Kasumi-1 (cell line): ENCODE measurements around the gene DIP2A.
"Not testable (repeated sequence)": the region's sequence is repeated elsewhere in the genome, so short reads cannot be mapped to it uniquely, and the experiment has no call there.

Source experiments
- DNase-seq, 2 experiments: peaks; one replicate each; lab custom pipeline; 2025; lab: John Stamatoyannopoulos, UW

DIP2A gene

DNA sequence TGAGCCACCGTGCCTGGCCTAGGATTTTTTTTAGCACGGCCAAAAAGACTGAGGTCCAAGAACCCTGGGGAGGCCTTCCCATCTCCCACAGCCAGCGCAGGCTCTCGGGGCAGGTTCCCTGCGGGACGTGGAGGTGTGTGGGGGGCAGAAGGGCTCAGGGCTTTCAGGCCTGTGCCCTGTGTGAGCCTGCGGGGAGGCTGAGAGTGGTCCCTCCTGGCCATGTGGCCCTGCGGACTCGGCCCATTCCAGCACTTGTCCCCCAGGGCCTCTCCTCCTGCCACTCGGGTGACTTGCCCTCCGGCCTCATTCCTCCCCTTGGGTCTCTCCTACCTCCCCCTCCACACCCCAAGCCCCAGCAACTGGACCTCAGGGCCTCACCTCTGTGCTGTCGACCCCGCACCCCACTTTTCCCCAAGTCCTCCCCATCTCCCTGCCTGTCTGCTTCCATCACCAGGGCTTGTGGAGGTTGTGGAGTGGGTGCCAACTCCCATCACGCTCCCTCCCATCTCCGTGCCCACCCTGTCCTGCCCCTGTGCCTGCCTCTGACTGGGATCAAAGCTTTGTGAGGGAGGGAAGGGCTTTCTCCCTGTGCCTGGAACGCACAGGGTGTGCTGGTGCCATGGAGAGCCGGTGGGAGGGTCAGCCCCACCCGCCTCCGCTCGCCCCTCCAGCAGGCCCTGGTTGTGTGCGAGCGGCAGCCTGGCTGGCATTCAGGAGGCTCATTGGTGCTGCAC is 32.2 kb upstream of the DIP2A start:
- no peak for DNase-seq

DNA sequence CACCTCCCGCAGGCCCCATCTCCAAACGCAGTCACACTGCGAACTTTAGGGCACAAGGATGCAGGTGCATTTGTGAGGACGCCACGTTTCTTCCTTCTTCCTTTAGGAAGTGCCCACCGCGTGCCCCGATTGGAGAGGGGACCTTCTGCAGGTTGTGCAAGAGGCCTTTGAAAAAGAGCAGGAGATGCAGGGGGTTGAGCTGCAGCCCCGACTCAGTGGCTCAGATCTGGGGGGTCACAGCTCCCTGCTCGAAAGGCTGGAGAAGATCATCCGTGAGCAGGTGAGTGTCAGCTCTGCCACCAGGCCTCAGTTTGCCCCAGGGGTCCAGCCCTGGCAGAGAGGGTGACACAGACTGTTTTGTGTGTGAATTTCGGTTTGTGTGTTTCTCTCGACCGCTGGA is 31.2 kb upstream of the DIP2A start:
- no peak for DNase-seq

DNA sequence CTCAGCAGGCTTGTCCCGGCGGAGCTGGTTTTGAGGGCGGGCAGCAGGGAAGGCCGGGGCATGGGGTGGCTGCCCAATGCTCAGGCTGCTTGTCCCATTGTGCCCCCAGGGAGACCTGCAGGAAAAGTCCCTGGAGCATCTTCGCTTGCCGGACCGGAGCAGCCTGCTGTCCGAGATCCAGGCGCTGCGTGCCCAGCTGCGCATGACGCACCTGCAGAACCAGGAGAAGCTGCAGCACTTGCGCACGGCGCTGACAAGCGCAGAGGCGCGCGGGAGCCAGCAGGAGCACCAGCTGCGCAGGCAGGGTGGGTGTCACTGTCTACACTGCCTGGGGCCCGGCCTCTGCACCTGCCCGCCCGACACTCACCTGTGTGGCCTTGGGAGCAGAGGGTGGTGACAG is 30.4 kb upstream of the DIP2A start:
- DNase-seq = no peak

DNA sequence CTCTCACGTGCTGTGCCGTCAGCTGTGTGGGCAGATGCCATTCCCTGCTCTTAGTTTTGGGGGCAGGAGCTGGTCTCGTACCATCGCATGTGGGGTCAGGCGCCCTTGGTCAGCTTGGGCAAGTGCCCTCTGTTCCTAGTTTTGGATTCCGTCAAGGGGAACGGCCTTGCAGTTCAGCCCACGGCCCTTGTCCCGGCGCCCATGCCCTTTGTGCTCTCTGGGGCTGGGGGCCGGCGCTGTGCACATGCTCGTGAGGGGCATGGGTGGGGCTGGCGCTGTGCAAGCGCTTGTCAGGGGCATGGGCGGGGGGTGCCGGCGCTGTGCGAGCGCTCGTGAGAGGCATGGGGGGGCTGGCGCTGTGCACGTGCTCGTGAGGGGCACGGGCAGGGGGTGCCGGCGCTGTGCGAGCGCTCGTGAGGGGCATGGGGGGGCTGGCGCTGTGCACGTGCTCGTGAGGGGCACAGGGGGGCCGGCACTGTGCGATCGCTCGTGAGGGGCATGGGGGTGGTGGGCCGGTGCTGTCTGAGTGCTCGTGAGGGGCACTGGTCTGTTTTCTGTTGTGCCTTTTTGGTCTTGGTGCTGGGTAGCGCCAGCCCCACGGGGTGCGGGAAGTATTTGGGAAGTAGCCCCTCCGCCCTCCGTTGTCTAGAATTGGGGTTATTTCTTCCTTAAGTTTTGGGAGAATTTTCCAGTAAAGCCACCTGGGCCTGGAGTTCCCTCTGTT is 29.5 kb upstream of the DIP2A start:
- no peak for DNase-seq

DNA sequence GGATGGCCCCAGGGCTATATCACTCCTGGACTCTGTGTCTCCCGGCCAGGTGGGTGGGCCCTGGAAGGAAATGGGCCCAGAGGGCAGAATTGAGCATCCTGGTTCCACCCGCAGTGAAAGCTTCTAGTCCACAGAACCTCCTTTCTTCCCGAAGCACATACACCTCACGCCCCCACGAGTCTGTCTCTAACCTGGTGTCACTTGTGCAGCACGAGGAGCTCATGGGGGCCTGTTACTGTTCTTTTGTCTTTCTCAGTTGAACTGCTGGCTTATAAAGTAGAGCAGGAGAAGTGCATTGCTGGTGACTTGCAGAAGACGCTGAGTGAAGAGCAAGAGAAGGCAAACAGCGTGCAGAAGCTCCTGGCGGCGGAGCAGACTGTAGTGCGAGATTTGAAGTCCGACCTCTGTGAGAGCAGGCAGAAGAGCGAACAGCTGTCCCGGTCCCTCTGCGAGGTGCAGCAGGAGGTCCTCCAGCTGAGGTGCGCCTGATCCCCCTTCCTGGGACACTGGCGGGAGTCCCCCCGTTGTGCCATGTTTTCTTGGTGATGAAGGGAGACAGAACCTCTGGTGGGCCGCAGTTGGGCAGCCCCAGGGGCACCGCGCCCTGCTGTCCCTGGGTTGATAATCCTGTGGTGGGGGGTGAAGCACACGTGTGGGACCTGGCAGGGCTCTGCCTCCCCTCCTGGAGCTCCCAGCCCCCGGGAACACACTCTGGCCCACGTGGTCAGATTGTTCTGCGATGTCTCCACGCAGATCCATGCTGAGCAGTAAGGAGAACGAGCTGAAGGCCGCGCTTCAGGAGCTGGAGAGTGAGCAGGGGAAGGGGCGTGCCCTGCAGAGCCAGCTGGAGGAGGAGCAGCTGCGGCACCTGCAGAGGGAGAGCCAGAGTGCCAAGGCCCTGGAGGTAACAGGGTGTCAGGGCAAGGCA is 28.7 kb upstream of the DIP2A start:
- DNase-seq = no peak

DNA sequence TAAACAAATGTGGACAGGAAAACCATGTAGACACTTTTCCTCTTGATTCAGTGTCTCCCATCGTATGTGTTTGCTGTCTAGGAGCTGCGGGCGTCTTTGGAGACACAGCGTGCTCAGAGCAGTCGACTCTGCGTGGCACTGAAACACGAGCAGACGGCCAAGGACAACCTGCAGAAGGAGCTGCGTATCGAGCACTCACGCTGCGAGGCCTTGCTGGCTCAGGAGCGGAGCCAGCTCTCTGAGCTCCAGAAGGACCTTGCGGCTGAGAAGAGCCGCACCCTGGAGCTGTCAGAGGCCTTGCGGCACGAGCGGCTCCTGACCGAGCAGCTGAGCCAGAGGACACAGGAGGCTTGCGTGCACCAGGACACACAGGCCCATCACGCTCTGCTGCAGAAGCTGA is 27.2 kb upstream of the DIP2A start:
- DNase-seq = no peak

DNA sequence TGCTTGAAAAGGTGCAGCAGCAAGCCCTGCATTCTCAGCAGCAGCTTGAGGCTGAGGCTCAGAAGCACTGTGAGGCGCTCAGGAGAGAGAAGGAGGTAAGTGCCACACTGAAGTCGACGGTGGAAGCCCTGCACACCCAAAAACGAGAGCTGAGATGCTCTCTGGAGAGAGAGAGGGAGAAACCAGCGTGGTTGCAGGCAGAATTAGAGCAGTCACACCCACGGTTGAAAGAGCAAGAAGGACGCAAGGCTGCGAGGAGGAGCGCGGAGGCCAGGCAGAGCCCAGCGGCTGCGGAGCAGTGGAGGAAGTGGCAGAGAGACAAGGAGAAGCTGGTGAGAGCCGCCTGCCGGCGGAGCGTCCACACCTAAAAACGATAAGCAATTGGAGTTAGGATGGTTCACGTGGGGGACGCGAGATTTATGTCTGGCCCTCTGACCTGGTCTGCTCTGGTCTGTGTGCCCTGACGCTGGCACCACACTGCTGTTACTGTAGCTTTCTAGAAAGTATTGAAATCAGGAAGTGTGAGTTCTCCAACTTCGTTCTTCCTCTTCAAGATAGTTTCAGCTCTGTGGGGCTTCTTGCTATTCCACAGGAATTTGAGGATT is 26.7 kb upstream of the DIP2A start:
- peak; percentile 50 to 65 for DNase-seq

DNA sequence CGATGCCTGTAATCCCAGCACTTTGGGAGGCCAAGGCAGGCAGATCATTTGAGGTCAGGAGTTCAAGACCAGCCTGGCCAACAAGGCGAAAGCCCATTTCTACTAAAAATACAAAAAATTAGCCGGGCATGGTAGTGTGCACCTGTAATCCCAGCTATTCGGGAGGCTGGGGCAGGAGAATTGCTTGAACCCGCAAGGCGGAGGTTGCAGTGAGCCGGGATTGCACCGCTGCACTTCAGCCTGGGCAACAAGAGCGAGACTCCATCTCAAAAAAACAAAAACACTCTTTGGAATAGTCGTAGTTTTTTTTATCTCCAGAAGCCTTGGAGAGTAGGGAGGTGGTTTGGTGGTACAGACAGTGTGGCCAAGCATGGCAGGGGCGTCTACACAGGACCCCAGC is 25.6 kb upstream of the DIP2A start:
- not testable (repeated sequence) for DNase-seq

DNA sequence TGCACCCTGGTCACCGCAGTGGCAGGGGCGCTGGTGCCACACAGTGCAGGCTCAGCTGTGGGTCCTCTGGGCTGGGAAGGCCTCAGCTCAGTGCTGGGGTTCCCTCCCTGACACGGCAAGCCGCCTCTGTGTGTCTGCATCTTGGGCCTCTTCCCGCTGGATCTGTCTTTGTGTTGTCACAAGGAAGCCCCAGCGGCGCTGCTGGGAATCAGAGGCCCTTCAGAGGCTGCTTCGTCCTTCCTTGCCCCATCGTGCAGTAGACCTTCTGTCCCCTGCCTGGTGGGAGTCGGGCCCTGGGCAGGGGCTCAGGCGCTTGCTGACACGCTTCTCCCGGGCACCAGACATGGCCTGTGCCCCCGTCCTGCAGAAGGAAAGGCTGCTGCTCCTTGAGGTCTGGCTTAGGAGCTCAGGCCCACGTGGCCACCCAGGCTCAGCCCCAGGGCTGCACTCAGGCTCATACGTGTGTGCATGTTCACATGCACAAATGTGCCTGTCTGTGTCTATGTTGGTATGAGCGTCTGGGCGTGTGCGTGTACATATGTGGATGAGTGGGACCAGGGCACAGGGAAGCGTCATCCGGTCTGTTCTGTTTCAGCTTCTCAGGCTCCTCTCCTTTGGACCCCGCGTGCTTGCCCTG is 24.3 kb upstream of the DIP2A start:
- DNase-seq = no peak

DNA sequence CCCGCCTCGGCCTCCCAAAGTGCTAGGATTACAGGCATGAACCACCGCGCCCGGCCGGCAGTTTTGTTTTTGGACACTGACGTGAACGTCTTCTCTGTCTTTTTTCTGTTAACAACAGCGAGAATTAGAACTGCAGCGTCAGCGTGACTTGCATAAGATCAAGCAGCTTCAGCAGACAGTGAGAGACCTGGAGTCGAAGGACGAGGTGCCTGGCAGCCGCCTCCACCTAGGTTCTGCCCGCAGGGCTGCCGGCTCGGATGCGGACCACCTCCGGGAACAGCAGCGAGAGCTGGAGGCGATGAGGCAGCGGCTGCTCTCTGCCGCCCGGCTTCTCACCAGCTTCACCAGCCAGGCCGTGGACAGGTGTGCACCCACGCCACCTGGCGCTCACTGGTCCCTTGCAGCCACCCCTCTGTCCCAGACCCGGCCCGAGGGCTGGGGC is 22.9 kb upstream of the DIP2A start:
- DNase-seq = no peak

DNA sequence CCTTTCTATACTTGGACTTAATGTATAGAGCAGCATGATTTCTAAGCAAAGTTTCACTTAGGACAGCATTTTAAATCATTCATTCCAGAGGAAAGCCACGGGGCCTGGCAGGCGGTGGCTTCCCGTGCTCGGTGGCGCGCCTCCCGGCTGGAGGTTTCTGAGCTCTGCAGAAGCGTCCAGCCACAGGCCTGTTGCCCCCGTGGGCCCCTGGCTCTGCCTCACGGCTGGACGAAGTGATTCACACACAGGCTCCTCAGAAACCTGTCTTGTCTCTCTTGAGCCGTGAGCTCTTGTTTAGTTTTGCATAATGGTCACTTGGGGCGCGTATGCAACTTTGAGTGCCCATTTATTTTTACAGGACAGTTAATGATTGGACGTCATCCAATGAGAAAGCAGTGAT is 22.1 kb upstream of the DIP2A start:
- DNase-seq = no peak

DNA sequence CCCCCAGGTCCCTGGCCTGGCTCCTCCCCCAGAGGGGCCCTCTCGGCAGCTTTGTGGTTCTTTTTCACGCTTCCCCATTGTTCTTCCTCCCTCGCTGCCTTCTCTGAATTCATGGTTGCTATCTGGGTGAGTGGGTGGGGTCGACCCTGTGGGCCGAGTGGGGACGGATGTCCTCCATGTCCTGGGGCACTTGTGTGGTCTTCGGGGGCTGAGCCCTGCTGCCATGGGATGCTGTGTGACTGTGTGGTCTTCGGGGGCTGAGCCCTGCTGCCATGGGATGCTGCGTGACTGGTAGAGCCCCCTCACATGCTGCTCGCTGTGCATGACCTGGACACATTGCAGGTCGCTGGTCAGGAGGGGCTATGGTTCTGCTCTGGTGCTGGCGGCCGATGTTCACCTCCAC is 21.6 kb upstream of the DIP2A start:
- DNase-seq = no peak

DNA sequence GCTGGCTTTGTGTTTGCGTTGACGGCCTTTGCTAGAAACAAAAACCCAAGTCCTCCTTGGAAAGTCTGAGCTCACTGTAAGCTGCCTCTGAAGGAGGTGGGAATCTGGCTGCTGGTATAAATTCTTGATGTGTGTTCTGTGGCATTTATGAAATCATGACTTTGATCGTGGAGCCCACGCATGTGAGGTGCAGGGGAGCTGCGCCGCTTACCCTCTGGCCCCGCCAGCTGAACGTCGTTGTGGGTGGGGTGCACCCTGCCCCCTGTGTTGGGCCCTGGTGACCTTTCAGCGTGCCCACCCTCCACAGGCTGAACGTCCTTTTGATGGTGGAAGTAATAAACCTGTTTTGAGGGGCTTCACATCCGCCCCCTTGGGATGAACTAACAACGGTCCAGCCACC is 21.2 kb upstream of the DIP2A start:
- no peak for DNase-seq

DNA sequence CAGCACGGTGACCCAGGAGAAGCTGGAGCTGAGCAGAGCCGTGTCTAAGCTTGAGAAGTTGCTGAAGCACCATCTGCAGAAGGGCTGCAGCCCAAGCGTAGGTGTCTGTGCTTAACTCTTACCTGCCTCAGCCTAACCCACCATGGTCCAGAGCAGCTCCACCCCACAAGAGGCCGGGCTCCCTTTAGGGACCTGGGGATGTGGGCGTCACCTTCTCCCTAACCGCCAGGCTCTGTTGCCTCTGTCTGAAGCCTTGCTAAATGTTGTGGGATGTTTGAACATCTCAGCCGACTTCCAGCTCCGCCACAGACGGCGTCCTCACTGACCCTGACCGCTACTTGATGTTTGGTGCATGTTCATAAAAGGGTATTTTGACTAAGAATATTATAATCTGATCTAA is 20.4 kb upstream of the DIP2A start:
- no peak for DNase-seq

DNA sequence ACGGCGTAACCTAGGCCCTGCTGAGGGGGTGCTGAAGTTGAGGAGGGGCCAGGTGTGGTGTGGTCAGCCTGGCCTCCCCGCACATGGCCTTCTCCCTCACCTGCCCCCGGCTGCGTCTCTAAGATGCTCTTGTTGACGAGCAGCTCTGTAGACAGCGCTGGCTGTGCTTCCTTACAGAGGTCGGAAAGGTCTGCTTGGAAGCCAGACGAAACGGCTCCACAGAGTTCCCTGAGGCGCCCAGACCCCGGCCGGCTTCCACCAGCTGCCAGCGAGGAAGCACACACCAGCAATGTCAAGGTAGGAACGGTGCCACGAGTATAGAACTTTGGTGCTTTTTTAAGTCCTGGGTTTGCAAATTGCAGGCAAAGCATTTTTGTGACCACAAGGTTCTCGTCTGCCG is 18.8 kb upstream of the DIP2A start:
- no peak for DNase-seq

DNA sequence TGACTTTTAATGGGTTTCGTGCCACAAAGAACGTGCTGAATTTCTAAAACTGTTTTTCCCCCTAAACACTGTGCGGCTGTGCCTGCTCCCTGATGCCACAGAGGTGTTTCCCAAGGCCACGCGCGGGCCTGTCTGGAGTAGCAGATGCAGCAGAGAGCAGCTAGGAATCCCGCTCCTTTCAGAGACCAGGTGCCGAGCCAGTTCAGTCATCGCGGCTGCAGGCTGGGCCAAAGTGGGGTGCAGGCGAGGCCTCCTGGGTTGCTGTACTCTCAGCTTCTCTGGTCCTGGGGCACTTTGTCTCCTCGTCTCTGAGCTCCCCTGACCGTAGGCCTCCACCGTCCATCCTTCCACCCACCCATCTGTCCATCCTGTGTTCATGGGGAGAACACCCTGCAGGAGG is 17.4 kb upstream of the DIP2A start:
- DNase-seq = no peak

DNA sequence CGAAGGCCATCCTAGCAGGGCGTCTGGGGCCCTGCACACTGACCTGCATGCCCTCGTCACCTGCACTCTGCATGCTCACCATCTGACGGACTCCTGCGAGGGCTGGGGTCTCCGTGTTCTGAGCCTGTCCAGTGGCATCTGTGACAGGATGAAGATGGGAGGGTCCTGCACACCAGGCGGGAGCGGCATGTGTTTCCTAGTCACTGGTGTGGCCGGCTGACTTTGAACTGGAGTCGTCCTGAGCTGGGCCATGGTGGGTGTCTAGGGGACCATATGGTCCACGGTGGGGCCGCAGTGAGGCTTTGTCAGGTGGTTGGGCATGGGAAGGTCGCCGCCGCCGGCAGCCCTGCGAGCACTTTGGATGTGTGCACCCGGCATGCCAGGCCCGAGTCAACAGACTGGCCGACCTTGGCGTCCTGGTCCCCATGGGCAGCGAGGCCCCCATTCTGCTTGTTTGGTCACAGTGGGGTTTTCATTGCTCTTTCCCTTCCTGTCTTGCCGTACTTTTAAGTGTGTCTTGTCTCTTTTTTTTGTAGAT is 16.7 kb upstream of the DIP2A start:
- DNase-seq = no peak

DNA sequence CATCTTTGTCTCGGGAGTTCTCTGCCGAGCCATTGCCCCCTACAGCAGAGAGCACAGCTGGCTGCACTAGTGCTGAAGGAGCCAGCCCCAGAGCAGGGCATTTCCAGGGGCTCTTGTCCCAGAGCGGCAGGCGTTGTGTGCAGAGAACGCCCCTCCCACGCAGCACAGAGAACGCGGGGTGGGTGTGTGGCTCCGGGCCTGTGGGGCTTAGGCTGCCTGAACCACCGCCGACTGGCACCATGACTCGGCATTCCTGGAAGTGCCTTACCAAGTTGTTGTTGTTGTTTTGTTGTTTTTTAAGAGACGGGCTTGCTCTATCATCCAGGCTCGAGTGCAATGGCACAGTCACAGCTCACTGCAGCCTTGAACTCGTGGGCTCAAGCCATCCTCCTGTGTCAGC is 15.8 kb upstream of the DIP2A start:
- DNase-seq = no peak

DNA sequence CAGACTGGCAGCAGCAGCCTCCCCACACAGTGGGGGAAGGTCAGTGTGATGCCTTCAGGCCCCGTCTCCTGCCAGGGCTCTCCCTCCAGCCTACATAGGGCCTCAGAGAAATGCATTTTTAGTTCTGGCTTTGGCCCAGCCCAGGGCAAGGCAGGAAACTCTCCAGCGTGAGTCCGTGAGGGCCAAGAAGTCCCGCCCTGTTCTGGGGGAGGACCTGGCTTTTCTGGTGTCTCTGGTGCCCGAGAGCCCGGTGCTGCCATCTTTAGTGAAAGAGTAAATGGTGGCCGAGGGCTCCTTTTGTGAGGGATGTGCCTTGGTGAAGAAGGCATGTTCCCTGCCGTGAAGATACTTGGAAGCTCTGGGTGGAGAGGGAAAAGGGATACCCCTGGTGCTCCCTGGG is 14.8 kb upstream of the DIP2A start:
- DNase-seq = no peak

DNA sequence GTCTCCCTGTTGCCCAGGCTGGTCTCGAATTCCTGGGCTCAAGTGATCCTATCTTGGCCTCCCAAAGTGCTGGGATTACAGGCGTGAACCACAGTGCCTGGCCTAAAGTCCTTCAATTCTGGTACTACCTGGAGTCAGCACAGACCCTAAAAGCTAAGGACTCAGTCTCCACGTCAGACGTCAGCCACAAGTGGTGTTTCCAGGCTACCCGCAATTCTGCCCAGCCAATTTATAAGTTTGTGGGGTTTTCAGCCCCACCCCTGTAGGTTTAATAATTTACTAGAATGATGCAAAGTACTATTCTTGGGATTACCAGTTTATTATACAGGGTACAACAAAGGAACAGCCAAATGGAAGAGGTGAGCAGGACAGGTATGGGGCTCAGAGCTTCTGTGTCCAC is 10.6 kb upstream of the DIP2A start:
- DNase-seq = no peak

DNA sequence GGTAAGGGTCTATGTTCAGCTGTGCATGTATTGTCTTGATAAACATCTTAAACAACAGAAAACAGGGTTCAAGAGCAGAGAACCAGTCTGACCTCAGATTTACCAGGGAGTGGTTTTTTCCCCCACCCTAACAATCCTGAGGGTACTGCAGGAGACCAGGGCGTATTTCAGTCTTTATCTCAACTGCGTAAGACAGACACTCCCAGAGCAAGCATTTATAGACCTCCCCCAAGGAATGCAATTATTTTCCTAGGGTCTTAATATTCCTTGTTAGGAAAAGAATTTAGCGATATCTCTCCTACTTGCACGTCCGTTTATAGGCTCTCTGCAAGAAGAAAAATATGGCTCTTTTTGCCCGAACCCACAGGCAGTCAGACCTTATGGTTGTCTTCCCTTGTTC is 9.8 kb upstream of the DIP2A start:
- DNase-seq = not testable (repeated sequence)

DNA sequence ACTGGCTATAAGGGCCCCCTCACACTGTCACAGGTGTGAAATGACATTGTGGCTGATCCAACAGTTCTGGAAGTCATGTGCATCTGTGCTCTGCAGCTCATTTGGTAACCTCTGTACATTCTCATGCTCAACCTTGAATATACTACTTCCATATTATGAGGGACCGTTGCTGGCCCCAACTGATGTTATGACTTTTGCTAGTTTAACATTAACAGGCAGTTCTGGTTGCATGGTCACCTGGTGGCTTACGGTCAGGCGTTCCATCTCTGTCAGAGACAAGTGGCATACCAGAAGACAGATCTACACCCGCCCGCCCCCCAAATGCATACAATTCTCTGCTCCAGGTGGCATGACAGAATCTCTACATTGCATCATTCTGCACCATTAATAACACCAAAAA is 6.0 kb upstream of the DIP2A start:
- DNase-seq = no peak
